Transverse colon (tissue), 4 donors: ENCODE results near the gene GFPT1.

Experiments
- CTCF ChIP-seq, 5 experiments: fragments of 200-600 bp in 3 of 5; fragments of 450-650 bp in 2 of 5; sonication (generic) in 3 of 5; IDR thresholded peaks; 1 replicate in 2 of 5; 2 replicates in 3 of 5; pipeline ENCODE4 v1.5.1; 2016 to 2017; ENCODE audit warnings: antibody characterized with exemption in 5 of 5, inconsistent platforms in 3 of 5, mild to moderate bottlenecking in 2 of 5, moderate library complexity in 1 of 5
- EP300 ChIP-seq: sonication (generic); formaldehyde crosslinking; IDR thresholded peaks from one replicate; pipeline ENCODE4 v1.6.1; 2017; ENCODE audit warnings: antibody characterized with exemption, low read depth
- POLR2A ChIP-seq: fragments of 450-650 bp; IDR thresholded peaks from one replicate; pipeline ENCODE4 v1.6.1; 2016; ENCODE audit warnings: antibody characterized with exemption, mild to moderate bottlenecking, moderate library complexity
- POLR2AphosphoS5 ChIP-seq, 3 donors: sonication (generic); formaldehyde crosslinking; IDR thresholded peaks; one replicate each; pipeline ENCODE4 v1.6.1; 2016; ENCODE audit warnings: antibody characterized with exemption in 3 of 3

- TF ChIP-seq EP300 (no peak), CTCF (IDR thresholded peaks at IDR 0.05) (no peak), POLR2A (no peak), POLR2AphosphoS5 (IDR thresholded peaks at IDR 0.05) (no peak)
Observed at GRCh38 chr2:69372767-69373166, 14.3 kb downstream of the GFPT1 start.
